Skeletal muscle satellite cell (primary cell): ENCODE results near the gene SPIRE1.

ENCODE experiments used
- H3K27me3 ChIP-seq: 2 replicates; pipeline ENCODE4 v1.7.0; 2013; ENCODE audit warnings: low read length; ENCODE audit not compliant: control insufficient read depth, insufficient read depth
- H3K36me3 ChIP-seq: 2 replicates; pipeline ENCODE4 v1.7.0; 2013; ENCODE audit warnings: mild to moderate bottlenecking, control low read depth, low read length; ENCODE audit not compliant: insufficient read depth
- H3K4me1 ChIP-seq: 2 replicates; pipeline ENCODE4 v1.7.0; 2013; ENCODE audit warnings: low read length; ENCODE audit not compliant: control insufficient read depth, insufficient read depth
- H3K4me2 ChIP-seq: 2 replicates; pipeline ENCODE4 v1.7.0; 2013; ENCODE audit warnings: mild to moderate bottlenecking, low read length
- H3K4me3 ChIP-seq: 2 replicates; pipeline ENCODE4 v1.7.0; 2013; ENCODE audit warnings: low read length
- H3K9ac ChIP-seq: 2 replicates; pipeline ENCODE4 v1.7.0; 2013; ENCODE audit warnings: mild to moderate bottlenecking, low read depth, low read length, moderate library complexity
- H3K9me3 ChIP-seq: replicated peaks from 2 replicates; pipeline ENCODE4 v1.7.0; 2013; ENCODE audit warnings: mild to moderate bottlenecking, control low read depth, low read length

The SPIRE1 gene

GRCh38 chr18:12668041-12668440 is 10.1 kb upstream of the SPIRE1 start:
- Histone ChIP-seq H3K9me3 (no peaks in the 10 kb centered on the region), H3K4me1 (peaks cover 4% of the 10 kb centered on the region), H3K27me3 (no peaks in the 10 kb centered on the region), H3K9ac (no peak overlapping the region), H3K4me2 (no peak overlapping the region), H3K4me3 (no peak overlapping the region), H3K36me3 (no peaks in the 10 kb centered on the region)

- Histone ChIP-seq H3K4me3 (no peak overlapping the region), H3K4me1 (peaks cover 10% of the 10 kb centered on the region), H3K27me3 (no peaks in the 10 kb centered on the region), H3K9ac (no peak overlapping the region), H3K4me2 (no peak overlapping the region), H3K9me3 (no peaks in the 10 kb centered on the region), H3K36me3 (no peaks in the 10 kb centered on the region)
These were observed 2.1 kb upstream of the SPIRE1 start for GRCh38 chr18:12659904-12660605.

- Histone ChIP-seq H3K9ac (peak overlapping the region; percentile 89), H3K36me3 (no peaks in the 10 kb centered on the region), H3K9me3 (no peaks in the 10 kb centered on the region), H3K27me3 (no peaks in the 10 kb centered on the region), H3K4me1 (peaks cover 13% of the 10 kb centered on the region), H3K4me2 (peak overlapping the region; percentile 79), H3K4me3 (peak overlapping the region; percentile 87)
These were observed 675 bp upstream of the SPIRE1 start for GRCh38 chr18:12658426-12659138.

- H3K36me3 ChIP-seq, result no peaks in the 10 kb centered on the region
- peaks cover 28% of the 10 kb centered on the region for H3K4me1 ChIP-seq
- H3K4me2 ChIP-seq, result peak overlapping the region; percentile 79
- H3K9me3 ChIP-seq, result no peaks in the 10 kb centered on the region
- peak overlapping the region; percentile 87 for H3K4me3 ChIP-seq
- peak overlapping the region; percentile 89 for H3K9ac ChIP-seq
- no peaks in the 10 kb centered on the region for H3K27me3 ChIP-seq
These were observed 796 bp downstream of the SPIRE1 start for GRCh38 chr18:12656938-12657683.

GRCh38 chr18:12656605-12656937 is 1.3 kb downstream of the SPIRE1 start:
- Histone ChIP-seq H3K4me2 (peak overlapping the region; percentile 79), H3K4me1 (peaks cover 29% of the 10 kb centered on the region), H3K27me3 (no peaks in the 10 kb centered on the region), H3K9me3 (no peaks in the 10 kb centered on the region), H3K36me3 (no peaks in the 10 kb centered on the region), H3K9ac (peak overlapping the region; percentile 89), H3K4me3 (peak overlapping the region; percentile 87)

GRCh38 chr18:12654971-12655370 is 2.9 kb downstream of the SPIRE1 start:
- Histone ChIP-seq H3K27me3 (no peaks in the 10 kb centered on the region), H3K4me3 (no peak overlapping the region), H3K36me3 (no peaks in the 10 kb centered on the region), H3K4me1 (peaks cover 29% of the 10 kb centered on the region), H3K4me2 (peak overlapping the region; percentile 79), H3K9me3 (no peaks in the 10 kb centered on the region), H3K9ac (no peak overlapping the region)

GRCh38 chr18:12652861-12653401 is 5.0 kb downstream of the SPIRE1 start:
- peak overlapping the region; percentile 10 for H3K4me3 ChIP-seq
- no peaks in the 10 kb centered on the region for H3K9me3 ChIP-seq
- no peaks in the 10 kb centered on the region for H3K36me3 ChIP-seq
- peak overlapping the region; percentile 63 for H3K4me2 ChIP-seq
- H3K27me3 ChIP-seq, result no peaks in the 10 kb centered on the region
- H3K9ac ChIP-seq, result no peak overlapping the region
- peaks cover 29% of the 10 kb centered on the region for H3K4me1 ChIP-seq

GRCh38 chr18:12651651-12652050 is 6.3 kb downstream of the SPIRE1 start:
- H3K9me3 ChIP-seq, result no peaks in the 10 kb centered on the region
- H3K27me3 ChIP-seq, result no peaks in the 10 kb centered on the region
- peaks cover 29% of the 10 kb centered on the region for H3K4me1 ChIP-seq
- no peaks in the 10 kb centered on the region for H3K36me3 ChIP-seq
- no peak overlapping the region for H3K4me3 ChIP-seq
- no peak overlapping the region for H3K4me2 ChIP-seq
- H3K9ac ChIP-seq, result no peak overlapping the region

- no peak overlapping the region for H3K9ac ChIP-seq
- no peaks in the 10 kb centered on the region for H3K36me3 ChIP-seq
- no peak overlapping the region for H3K4me3 ChIP-seq
- H3K4me1 ChIP-seq, result peaks cover 26% of the 10 kb centered on the region
- no peak overlapping the region for H3K4me2 ChIP-seq
- no peaks in the 10 kb centered on the region for H3K27me3 ChIP-seq
- no peaks in the 10 kb centered on the region for H3K9me3 ChIP-seq
These were observed 10.1 kb downstream of the SPIRE1 start for GRCh38 chr18:12647773-12648172.

- H3K9me3 ChIP-seq, result no peaks in the 10 kb centered on the region
- peak overlapping the region; percentile 66 for H3K4me2 ChIP-seq
- H3K4me3 ChIP-seq, result peak overlapping the region; percentile 27
- no peaks in the 10 kb centered on the region for H3K36me3 ChIP-seq
- peaks cover 26% of the 10 kb centered on the region for H3K4me1 ChIP-seq
- H3K27me3 ChIP-seq, result no peaks in the 10 kb centered on the region
- H3K9ac ChIP-seq, result peak overlapping the region; percentile 22
These were observed 12.1 kb downstream of the SPIRE1 start for GRCh38 chr18:12645751-12646203.

- Histone ChIP-seq H3K27me3 (no peaks in the 10 kb centered on the region), H3K36me3 (no peaks in the 10 kb centered on the region), H3K4me3 (peak overlapping the region; percentile 27), H3K9ac (peak overlapping the region; percentile 22), H3K4me1 (peaks cover 31% of the 10 kb centered on the region), H3K4me2 (peak overlapping the region; percentile 66), H3K9me3 (no peaks in the 10 kb centered on the region)
These were observed 12.7 kb downstream of the SPIRE1 start for GRCh38 chr18:12645254-12645653.
